Smooth muscle cell (in vitro differentiated cells): Measurements from ENCODE around the gene B9D1. TPM values are rescaled to one million over a fixed set of nuclear protein-coding genes. Genes with fewer than 3 reads are reported as not detected.

Experiments
- DNase-seq: peaks from one replicate; lab custom pipeline; 2025; ENCODE audit not compliant: unreplicated experiment; lab: John Stamatoyannopoulos, UW
- H2AFZ ChIP-seq: fragments of 200-600 bp; sonication (generic); 2 replicates; pipeline ENCODE4 v1.6.0; 2016; ENCODE audit warnings: antibody characterized with exemption, low read depth, mild to moderate bottlenecking
- H3F3A ChIP-seq: fragments of 200-600 bp; sonication (generic); 2 replicates; pipeline ENCODE4 v1.6.0; 2017; ENCODE audit warnings: antibody characterized with exemption, low read depth
- H3K27ac ChIP-seq: fragments of 200-600 bp; sonication (generic); 2 replicates; pipeline ENCODE4 v1.5.1; 2016; ENCODE audit warnings: low read depth, mild to moderate bottlenecking
- H3K27me3 ChIP-seq: fragments of 200-600 bp; sonication (generic); 2 replicates; pipeline ENCODE4 v1.6.1; 2016; ENCODE audit warnings: low read depth, mild to moderate bottlenecking
- H3K36me3 ChIP-seq: fragments of 200-600 bp; sonication (generic); 2 replicates; pipeline ENCODE4 v1.5.1; 2016; ENCODE audit warnings: low read depth
- H3K4me1 ChIP-seq: fragments of 200-600 bp; sonication (generic); 2 replicates; pipeline ENCODE4 v1.5.1; 2016; ENCODE audit warnings: low read depth
- H3K4me2 ChIP-seq: fragments of 200-600 bp; sonication (generic); 2 replicates; pipeline ENCODE4 v1.6.0; 2016; ENCODE audit warnings: mild to moderate bottlenecking
- H3K4me3 ChIP-seq: fragments of 200-600 bp; sonication (generic); 2 replicates; pipeline ENCODE4 v1.5.1; 2016; ENCODE audit warnings: mild to moderate bottlenecking
- H3K79me2 ChIP-seq: fragments of 200-600 bp; sonication (generic); 2 replicates; pipeline ENCODE4 v1.6.0; 2016; ENCODE audit warnings: low read depth, mild to moderate bottlenecking
- H3K9ac ChIP-seq: fragments of 200-600 bp; sonication (generic); 2 replicates; pipeline ENCODE4 v1.6.0; 2016; ENCODE audit warnings: low read depth
- H3K9me3 ChIP-seq: fragments of 200-600 bp; sonication (generic); replicated peaks from 2 replicates; pipeline ENCODE4 v1.5.1; 2016; ENCODE audit warnings: low read depth
- H4K20me1 ChIP-seq: fragments of 200-600 bp; sonication (generic); 2 replicates; pipeline ENCODE4 v1.6.0; 2016; ENCODE audit warnings: low read depth
- CTCF ChIP-seq: fragments of 200-600 bp; sonication (generic); IDR thresholded peaks from 2 replicates; pipeline ENCODE4 v1.5.1; 2017; ENCODE audit warnings: borderline replicate concordance, mild to moderate bottlenecking, antibody characterized with exemption; ENCODE audit not compliant: insufficient read depth, poor library complexity, severe bottlenecking
- WGBS: methylation state at CpG from one replicate; pipeline ENCODE4 v1.1.7; 2016; ENCODE audit warnings: low lambda C conversion rate; 5-methylcytosine and 5-hydroxymethylcytosine counted together
- polyA plus RNA-seq: library from polyadenylated mRNA; unstranded; fragments of >200 nt; fragmentation: Nextera tagmentation; extraction: Ambion mirVana; gene quantifications from 2 replicates; pipeline ENCODE4 v1.2.1, GENCODE V29; 2016
- total RNA-seq: library from RNA; depleted of rRNA; stranded (reverse); fragments of >200 nt; gene quantifications from 2 replicates; pipeline ENCODE4 v1.2.3, GENCODE V29; 2014

B9D1 gene
- total and polyA plus RNA-seq, 2 experiments from 2014 or later, result 21.9 to 45.5 TPM

GRCh38 chr17:19301274-19301951 lies 61.1 kb downstream of the B9D1 start:
- Histone ChIP-seq H3K9ac (no peak overlapping the region), H2AFZ (no peak overlapping the region), H3K27ac (no peak overlapping the region), H3K4me3 (no peak overlapping the region), H3K27me3 (no peaks in the 10 kb centered on the region), H4K20me1 (peaks cover 98% of the 10 kb centered on the region), H3K79me2 (peaks cover 11% of the 10 kb centered on the region), H3K9me3 (no peaks in the 10 kb centered on the region), H3F3A (no peaks in the 10 kb centered on the region), H3K36me3 (no peaks in the 10 kb centered on the region), H3K4me1 (peaks cover 12% of the 10 kb centered on the region), H3K4me2 (no peak overlapping the region)
- no peak for TF ChIP-seq CTCF
- over 99% methylated on average over 5 of the region's 5 CpGs for WGBS
- no peak for DNase-seq

- 98% methylated on average over 7 of the region's 7 CpGs for WGBS
- H3K4me3 ChIP-seq, result no peak overlapping the region
- no peak overlapping the region for H3K4me2 ChIP-seq
- no peak overlapping the region for H2AFZ ChIP-seq
- H3F3A ChIP-seq, result no peaks in the 10 kb centered on the region
- H3K9me3 ChIP-seq, result no peaks in the 10 kb centered on the region
- peaks cover 11% of the 10 kb centered on the region for H3K79me2 ChIP-seq
- H3K4me1 ChIP-seq, result peaks cover 12% of the 10 kb centered on the region
- H4K20me1 ChIP-seq, result peaks cover 98% of the 10 kb centered on the region
- H3K9ac ChIP-seq, result no peak overlapping the region
- no peak for TF ChIP-seq CTCF
- H3K27ac ChIP-seq, result no peak overlapping the region
- no peaks in the 10 kb centered on the region for H3K36me3 ChIP-seq
- DNase-seq, result no peak
- H3K27me3 ChIP-seq, result no peaks in the 10 kb centered on the region
Observed at GRCh38 chr17:19299866-19300265, 62.7 kb downstream of the B9D1 start.

- Histone ChIP-seq H3K4me3 (no peak overlapping the region), H2AFZ (no peak overlapping the region), H3K9ac (no peak overlapping the region), H3K4me1 (peaks cover 12% of the 10 kb centered on the region), H3K9me3 (no peaks in the 10 kb centered on the region), H3F3A (no peaks in the 10 kb centered on the region), H3K27ac (no peak overlapping the region), H3K4me2 (no peak overlapping the region), H3K36me3 (no peaks in the 10 kb centered on the region), H4K20me1 (peaks cover 98% of the 10 kb centered on the region), H3K27me3 (no peaks in the 10 kb centered on the region), H3K79me2 (peaks cover 14% of the 10 kb centered on the region)
- DNase-seq, result no peak
- WGBS, result 98% methylated on average over 4 of the region's 4 CpGs
- no peak for TF ChIP-seq CTCF
Observed at GRCh38 chr17:19299214-19299747, 63.2 kb downstream of the B9D1 start.

GRCh38 chr17:19298569-19299213 lies 63.8 kb downstream of the B9D1 start:
- Histone ChIP-seq H4K20me1 (peaks cover 98% of the 10 kb centered on the region), H2AFZ (no peak overlapping the region), H3K9ac (no peak overlapping the region), H3K9me3 (no peaks in the 10 kb centered on the region), H3K79me2 (peaks cover 15% of the 10 kb centered on the region), H3F3A (no peaks in the 10 kb centered on the region), H3K4me1 (peaks cover 12% of the 10 kb centered on the region), H3K4me2 (no peak overlapping the region), H3K27me3 (no peaks in the 10 kb centered on the region), H3K4me3 (no peak overlapping the region), H3K36me3 (no peaks in the 10 kb centered on the region), H3K27ac (no peak overlapping the region)
- DNase-seq, result no peak
- no peak for TF ChIP-seq CTCF
- 75% methylated on average over 6 of the region's 6 CpGs for WGBS
